ENCODE measurements around the gene JAM3.

GRCh38 chr11:134034496-134035381 lies 34.1 kb upstream of the JAM3 start:
- TF ChIP-seq, protein P1, sequence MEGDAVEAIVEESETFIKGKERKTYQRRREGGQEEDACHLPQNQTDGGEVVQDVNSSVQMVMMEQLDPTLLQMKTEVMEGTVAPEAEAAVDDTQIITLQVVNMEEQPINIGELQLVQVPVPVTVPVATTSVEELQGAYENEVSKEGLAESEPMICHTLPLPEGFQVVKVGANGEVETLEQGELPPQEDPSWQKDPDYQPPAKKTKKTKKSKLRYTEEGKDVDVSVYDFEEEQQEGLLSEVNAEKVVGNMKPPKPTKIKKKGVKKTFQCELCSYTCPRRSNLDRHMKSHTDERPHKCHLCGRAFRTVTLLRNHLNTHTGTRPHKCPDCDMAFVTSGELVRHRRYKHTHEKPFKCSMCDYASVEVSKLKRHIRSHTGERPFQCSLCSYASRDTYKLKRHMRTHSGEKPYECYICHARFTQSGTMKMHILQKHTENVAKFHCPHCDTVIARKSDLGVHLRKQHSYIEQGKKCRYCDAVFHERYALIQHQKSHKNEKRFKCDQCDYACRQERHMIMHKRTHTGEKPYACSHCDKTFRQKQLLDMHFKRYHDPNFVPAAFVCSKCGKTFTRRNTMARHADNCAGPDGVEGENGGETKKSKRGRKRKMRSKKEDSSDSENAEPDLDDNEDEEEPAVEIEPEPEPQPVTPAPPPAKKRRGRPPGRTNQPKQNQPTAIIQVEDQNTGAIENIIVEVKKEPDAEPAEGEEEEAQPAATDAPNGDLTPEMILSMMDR (IDR thresholded peaks at IDR 0.05): no peak
- no peak for TF ChIP-seq POLR2AphosphoS5 (IDR thresholded peaks at IDR 0.05)

Data from breast epithelium (tissue), 3 donors.